Measurements from ENCODE around the gene C11orf42. TPM values are rescaled to one million over a fixed set of nuclear protein-coding genes. Genes with fewer than 3 reads are reported as not detected.
A peak's percentile ranks its signal among the peaks of the same experiment; 100 is the strongest.

C11orf42 gene
- total RNA-seq, 4 donors from 2014 or later = not detected

DNA sequence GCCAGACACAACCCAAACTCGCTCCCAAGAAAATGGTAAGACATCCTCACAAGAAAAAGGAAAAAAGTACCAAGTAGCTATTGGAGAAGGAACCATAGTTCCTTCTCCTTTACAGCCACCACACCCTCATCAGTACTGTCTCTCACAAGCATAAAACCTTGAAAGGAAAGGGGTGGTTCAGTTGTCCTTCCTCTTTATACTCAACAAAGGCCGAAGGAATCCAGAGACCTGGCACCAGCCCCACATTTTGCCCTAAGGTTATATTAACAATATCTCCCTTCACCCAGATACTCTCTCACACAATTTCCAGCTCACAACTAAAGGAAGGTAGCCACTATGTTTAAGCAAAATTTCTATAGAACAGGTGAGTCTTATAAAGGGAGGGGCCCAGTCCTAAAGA is 20.5 kb downstream of the C11orf42 start:
- Histone ChIP-seq H3K27me3 (no peaks in the 10 kb centered on the region), H3K27ac (no peak overlapping the region), H3K36me3 (peaks cover 26 to 27% of the 10 kb centered on the region in 2 donors), H3K4me3 (replicated peaks in 1 of 3) (no peak overlapping the region), H3K4me1 (no peaks in the 10 kb centered on the region), H3K9me3 (no peaks in the 10 kb centered on the region)
- TF ChIP-seq, protein P1, sequence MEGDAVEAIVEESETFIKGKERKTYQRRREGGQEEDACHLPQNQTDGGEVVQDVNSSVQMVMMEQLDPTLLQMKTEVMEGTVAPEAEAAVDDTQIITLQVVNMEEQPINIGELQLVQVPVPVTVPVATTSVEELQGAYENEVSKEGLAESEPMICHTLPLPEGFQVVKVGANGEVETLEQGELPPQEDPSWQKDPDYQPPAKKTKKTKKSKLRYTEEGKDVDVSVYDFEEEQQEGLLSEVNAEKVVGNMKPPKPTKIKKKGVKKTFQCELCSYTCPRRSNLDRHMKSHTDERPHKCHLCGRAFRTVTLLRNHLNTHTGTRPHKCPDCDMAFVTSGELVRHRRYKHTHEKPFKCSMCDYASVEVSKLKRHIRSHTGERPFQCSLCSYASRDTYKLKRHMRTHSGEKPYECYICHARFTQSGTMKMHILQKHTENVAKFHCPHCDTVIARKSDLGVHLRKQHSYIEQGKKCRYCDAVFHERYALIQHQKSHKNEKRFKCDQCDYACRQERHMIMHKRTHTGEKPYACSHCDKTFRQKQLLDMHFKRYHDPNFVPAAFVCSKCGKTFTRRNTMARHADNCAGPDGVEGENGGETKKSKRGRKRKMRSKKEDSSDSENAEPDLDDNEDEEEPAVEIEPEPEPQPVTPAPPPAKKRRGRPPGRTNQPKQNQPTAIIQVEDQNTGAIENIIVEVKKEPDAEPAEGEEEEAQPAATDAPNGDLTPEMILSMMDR (IDR thresholded peaks at IDR 0.05) = no peak
- TF ChIP-seq POLR2A (IDR thresholded peaks at IDR 0.05) = no peak
- intact Hi-C loops (cut with DNase I) = no loop called here
- DNase-seq = no peak
- 79% methylated on average over 2 of the region's 2 CpGs for WGBS, 2 donors

DNA sequence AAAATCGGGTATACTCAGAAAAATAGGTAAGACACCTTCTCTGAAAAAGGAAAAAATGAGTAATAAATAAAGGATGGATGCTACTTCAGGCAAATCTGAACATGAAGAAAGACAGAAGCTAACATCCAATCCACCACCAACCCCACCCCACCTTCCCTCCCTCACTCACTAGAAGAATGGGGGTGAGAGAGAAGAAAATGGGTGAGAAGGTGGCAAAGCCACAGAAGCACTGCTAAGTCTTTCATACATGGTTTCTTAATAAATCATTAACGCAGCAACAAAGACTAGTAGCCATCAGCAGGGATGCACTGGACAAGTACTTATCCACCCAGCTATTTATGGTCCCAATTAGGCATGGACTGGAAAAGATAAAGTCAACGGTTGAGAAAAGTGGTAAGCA is 23.2 kb downstream of the C11orf42 start:
- Histone ChIP-seq H3K27ac (no peak overlapping the region), H3K4me1 (peaks cover 6 to 7% of the 10 kb centered on the region in 2 donors), H3K4me3 (replicated peaks in 1 of 3) (no peak overlapping the region), H3K9me3 (no peaks in the 10 kb centered on the region), H3K36me3 (peaks cover 7 to 9% of the 10 kb centered on the region in 2 donors), H3K27me3 (no peaks in the 10 kb centered on the region)
- TF ChIP-seq, protein P1 (IDR thresholded peaks at IDR 0.05) = no peak
- no peak for TF ChIP-seq POLR2A (IDR thresholded peaks at IDR 0.05)
- no peak for DNase-seq
- WGBS, 2 donors = 60 to 62% methylated on average over 3 of the region's 3 CpGs
- intact Hi-C loops (cut with DNase I) = no loop called here

GRCh38 chr11:6229911-6230310 is 24.6 kb downstream of the C11orf42 start:
- H3K9me3 ChIP-seq = no peaks in the 10 kb centered on the region
- no peak overlapping the region for H3K27ac ChIP-seq
- WGBS, 2 donors = 62 to 66% methylated on average over 2 of the region's 2 CpGs
- intact Hi-C loops (cut with DNase I) = loop anchor here (10.0 kb wide), 1 partner anchor 245 kb away; the partner anchor contains the start of gene TRIM3
- H3K27me3 ChIP-seq = no peaks in the 10 kb centered on the region
- no peak for DNase-seq
- peaks cover 11 to 12% of the 10 kb centered on the region in 2 donors for H3K4me1 ChIP-seq
- no peak overlapping the region for H3K4me3 ChIP-seq (replicated peaks in 1 of 3)
- H3K36me3 ChIP-seq = no peaks in the 10 kb centered on the region
- TF ChIP-seq, protein P1 (IDR thresholded peaks at IDR 0.05) = no peak
- no peak for TF ChIP-seq POLR2A (IDR thresholded peaks at IDR 0.05)

DNA sequence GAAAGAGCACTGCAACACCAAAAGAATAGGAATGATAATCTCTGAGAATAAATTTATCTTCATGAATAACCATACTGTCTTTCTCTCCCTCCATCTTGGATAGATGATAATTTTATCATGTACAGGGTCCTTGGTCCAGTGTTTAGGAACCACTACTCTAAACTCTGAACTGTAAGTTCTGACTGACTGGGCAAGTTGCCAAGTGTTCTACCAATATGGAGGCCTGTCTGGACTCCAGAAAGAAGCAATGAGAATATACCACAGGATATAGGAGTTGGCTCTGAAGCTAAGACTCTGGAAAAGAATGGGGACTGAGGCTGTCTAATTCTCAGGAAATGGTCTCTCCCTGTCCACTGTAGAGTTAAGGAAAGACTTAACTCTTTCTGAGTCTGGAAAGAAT is 27.5 kb downstream of the C11orf42 start:
- Histone ChIP-seq H3K9me3 (no peaks in the 10 kb centered on the region), H3K36me3 (no peaks in the 10 kb centered on the region), H3K27me3 (no peaks in the 10 kb centered on the region), H3K27ac (no peak overlapping the region), H3K4me3 (replicated peaks in 1 of 3) (no peak overlapping the region), H3K4me1 (peaks cover 12 to 15% of the 10 kb centered on the region in 2 donors)
- intact Hi-C loops (cut with DNase I) = loop anchor here (10.0 kb wide), 1 partner anchor 242 kb away; the partner anchor contains the start of gene TRIM3
- no peak for TF ChIP-seq POLR2A (IDR thresholded peaks at IDR 0.05)
- TF ChIP-seq, protein P1 (IDR thresholded peaks at IDR 0.05) = no peak
- DNase-seq = no peak

GRCh38 chr11:6233984-6234386 is 28.6 kb downstream of the C11orf42 start:
- TF ChIP-seq, protein P1 (IDR thresholded peaks at IDR 0.05) = no peak
- no peak for TF ChIP-seq POLR2A (IDR thresholded peaks at IDR 0.05)
- 1 to 2% methylated on average over 10 of the region's 10 CpGs for WGBS, 2 donors
- Histone ChIP-seq H3K36me3 (no peaks in the 10 kb centered on the region), H3K4me1 (peaks cover 12 to 15% of the 10 kb centered on the region in 2 donors), H3K4me3 (replicated peaks in 1 of 3) (peak overlapping the region; percentile 75 to 79 (median 78)), H3K27ac (peak overlapping the region; percentile 58 to 70 (median 68)), H3K27me3 (no peaks in the 10 kb centered on the region), H3K9me3 (no peaks in the 10 kb centered on the region)
- peak in 1 of 2 donors; percentile 15 for DNase-seq
- intact Hi-C loops (cut with DNase I) = loop anchor here (10.0 kb wide), 1 partner anchor 241 kb away; the partner anchor contains the start of gene TRIM3
